HL-60/S4 (cell line): ENCODE measurements around the gene METRN.
"Not testable (repeated sequence)": the region's sequence is repeated elsewhere in the genome, so short reads cannot be mapped to it uniquely, and the experiment has no call there.

Experiments
- in situ Hi-C: fragments of 300-500 bp; cut with MboI; formaldehyde crosslinking; loops from 2 replicates; pipeline ENCODE4 v1.14.3; 2022; ENCODE audit warnings: low sequenced_read_pairs

METRN gene

DNA sequence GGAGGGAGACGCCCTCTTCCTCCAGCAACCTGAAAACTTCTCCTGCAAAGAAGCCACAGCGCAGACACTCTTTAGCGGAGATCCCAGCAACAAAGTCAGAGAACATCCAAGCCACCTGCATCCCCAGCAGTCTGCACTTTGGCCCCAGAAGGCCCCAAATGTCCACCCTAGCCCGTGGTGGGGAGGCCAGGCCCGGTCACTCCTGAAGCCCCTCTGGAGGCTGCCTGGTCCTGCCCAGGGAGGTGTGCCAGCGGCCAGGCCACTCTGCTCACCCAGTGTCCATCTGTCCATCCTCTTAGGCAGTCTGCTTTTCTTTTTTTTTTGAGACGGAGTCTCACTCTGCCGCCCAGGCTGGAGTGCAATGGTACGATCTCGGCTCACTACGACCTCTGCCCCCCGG is 17.4 kb downstream of the METRN start:
- in situ Hi-C loops = no loop called here

DNA sequence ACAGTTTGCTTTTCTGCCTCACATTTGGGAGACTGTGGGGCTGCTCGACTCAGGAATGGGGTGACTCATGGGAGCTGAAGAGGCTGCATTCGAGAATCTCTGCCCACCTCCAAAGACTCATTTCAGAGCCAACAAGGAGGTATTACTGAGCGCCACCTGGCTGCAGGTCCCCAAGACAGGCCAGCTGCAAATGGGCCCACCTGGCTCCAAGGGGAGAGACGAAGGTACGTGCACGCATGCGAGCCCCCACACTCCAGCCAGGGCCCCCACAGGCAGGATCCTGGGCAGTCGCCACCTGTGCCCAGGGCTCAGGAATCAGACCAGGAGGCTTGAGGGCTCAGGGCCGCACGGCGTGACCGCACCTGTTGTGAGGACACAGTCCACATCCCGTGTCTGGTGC is 18.0 kb downstream of the METRN start:
- in situ Hi-C loops = no loop called here

DNA sequence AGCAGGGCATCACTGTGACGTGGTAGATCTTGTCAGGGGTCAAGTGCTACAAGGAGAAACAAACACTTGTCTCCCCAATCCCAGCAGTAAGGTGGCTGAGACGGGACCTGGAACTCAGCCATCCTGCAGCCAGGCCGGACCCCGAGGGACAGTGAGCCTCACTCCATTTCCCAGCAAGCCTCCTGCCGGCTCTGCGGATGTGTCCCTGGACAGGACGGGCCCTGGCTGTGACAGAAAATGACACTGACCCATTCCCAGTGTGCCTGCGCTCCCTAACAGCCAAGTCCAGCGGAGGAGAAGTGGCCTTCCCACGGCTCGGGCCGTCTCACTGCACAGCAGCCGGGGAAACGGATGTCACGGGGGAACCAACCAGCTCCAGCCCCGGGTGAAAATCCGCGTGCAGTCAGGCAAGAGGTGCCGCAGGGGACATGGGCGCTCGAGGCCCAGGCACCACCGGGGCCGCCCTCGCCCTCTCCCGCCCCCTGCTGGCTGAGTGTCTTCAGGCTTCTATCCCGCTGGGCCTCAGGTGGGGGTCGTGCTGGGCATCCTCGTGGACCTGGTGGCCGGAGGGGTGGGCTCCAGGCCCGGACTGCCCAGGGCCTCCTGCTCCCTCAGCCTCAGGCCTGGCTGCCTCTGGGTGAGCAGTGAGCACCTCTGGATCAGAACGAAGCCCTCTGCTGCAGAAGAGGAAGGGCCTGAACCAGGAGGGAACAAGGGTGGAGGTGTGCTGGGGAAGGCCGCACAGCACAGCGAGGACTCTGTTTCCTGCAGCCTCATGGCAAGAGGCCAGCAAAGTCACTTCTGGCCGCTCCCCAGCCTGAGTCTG is 18.7 kb downstream of the METRN start:
- in situ Hi-C loops = no loop called here

DNA sequence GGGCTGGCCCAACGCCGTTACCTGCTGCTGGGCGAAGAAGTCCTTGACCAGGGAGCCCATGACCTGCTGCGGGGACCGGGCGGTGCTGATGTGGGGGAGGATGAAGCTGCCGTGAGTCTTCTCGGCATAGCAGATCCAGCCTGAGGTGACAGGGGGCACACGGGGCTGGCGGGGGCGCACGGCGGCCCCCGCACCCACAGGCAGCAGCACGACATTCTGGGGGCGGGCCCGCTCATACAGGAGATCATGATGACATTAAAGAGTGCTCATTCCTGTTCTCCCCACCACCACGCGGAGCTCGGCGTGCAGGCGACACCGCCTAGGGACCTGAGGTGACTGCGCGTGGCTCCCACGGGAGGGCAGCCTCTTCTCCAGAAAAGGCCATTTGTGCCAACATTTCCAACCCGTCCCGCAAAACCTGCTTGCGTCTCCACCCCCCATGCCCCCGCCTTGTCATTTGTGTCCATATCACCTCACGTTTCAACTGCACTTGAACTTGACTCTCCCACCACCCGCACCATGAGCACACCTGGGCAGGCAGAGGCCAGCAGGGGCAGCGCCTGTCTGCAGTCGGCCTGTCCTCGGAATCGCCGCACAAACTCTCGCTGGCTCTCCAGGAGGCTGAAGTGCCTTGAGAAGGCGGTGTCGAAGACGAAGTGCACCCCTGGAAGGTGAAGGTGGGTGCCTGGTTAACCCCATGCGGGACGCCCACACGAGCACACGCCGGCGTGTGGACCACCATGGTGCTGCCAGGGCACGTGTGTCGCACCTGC is 19.5 kb downstream of the METRN start:
- in situ Hi-C loops = no loop called here

DNA sequence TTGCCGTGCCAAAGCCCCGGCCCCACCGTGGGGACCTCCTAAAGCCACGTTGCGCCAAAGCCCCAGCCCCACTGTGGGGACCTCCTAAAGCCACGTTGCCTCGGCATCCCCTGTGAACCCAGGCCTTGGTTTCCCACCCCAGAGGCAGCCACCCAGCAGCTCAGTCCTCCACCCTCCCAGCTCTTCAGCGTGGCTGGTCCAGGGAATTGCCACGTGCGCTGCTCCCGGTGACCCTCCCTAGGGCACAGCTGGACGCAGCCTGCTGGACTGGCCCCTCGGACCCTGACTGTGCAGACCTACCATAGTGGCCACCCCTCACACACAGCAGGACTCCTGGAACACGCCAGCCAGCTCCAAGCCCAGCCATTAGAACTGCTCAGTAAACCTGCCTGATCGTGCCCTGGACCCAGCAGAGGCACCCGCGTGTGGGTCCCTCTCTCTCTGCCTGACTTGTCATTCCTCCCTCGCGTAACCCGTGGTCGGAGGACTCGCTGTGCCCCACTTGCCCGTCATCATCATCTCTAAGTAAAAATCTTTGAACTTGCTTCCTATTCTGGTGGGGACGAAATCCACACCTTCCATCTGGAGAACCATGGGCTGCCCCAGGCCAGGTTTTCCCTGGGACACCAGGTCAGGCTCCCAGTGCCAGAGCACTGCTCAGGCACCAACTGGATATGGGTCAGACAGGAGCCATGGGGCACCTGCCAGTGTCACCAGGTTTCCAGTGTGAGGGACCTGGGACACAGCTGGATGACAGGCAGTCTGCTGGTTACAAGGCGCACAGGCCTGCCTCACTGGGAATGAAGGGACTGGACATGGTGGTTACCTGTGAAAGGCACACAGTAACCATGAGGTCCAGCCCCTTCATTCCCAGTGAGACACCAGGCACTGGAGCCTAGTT is 20.3 kb downstream of the METRN start:
- in situ Hi-C loops = no loop called here

DNA sequence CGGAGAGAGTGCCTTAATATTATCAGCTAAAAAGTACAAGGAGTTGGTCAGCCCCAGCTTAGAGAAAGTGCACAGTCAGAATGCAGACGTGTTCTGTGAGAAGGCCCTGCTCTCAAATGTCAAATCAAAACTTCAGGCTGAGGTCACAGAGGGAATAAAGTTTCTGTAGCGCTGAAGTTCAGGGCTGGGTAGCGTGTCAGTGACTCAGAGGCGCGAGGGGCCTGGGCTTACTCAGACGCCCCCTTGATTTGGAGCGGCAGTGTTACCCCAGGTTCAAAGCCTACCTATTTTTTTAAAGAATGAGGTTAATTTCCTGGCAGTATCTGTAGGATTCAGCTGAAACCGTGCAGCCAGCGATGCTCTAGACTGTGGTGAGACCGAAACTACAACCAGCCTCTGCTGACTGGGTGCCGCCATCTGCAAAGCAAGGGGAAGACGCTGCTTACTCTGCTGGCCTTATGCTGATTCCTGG is 21.1 kb downstream of the METRN start:
- in situ Hi-C loops = no loop called here

DNA sequence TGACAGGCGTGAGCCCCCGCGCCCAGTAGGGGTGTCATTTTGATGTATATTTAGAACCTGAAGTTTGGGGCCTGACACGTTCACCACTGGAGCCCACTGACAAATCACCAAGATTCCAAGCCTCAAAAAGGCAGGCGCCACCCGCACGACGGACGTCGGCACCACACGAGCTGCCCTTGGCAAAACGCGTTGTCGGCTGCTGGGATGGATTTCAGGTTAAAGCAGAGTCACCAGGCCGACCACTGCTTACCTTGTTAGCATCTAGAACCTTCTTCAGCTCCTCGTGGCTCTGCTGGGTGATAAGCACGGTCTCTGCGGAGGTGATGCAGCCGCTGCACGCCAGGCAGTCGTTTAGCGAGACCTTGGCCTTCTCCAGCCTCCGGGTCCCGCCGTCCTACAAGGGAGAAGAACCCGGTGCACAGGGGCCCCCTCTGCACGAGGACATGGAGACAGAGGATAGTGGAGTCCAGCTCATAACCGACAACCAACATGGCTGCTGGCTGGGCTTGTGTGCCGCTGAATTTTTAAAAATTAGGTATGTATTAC is 22.1 kb downstream of the METRN start:
- in situ Hi-C loops = no loop called here

DNA sequence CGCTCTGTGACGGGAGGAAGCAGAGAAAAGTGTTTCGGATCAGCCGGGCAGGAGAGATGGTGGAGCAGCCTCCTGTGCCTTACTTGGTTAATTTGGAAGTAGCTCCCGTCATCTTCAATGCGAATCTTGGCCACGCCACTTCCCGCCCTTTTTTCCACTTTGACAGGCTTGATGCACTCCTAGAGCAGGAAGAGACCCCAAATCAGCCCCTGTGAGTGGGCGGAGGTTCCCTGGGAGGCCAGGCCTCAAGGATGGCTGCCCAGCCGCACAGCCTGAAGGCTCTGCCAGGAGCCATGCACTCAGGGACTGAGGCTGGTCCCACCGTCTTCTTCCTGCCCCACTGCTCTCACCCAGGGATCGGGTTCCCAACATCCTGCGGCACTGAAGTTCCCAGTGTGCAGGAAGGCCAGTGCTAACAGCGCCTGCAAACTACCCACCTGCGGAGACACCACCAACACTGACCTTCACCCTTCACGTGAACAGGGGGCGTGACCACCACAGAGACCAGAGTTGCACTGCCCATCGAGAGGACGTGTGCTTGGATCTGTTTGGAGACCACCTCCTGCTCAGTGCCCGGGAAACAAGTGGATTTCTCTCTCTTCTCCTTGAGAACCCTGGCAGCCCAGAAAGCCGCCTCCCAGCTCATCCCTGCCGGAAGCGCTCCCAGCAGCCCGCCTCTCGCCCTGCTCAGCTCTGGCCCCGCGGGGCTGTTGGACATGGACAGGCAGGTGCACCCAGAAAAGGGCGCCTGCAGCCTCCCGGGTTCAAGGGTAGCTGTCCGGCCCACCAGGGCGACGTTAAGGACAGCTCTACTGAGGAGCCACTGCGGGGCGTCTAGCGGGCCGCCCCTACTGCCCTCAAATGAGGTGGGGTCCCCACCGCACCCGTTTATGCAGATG is 24.9 kb downstream of the METRN start:
- in situ Hi-C loops = no loop called here

DNA sequence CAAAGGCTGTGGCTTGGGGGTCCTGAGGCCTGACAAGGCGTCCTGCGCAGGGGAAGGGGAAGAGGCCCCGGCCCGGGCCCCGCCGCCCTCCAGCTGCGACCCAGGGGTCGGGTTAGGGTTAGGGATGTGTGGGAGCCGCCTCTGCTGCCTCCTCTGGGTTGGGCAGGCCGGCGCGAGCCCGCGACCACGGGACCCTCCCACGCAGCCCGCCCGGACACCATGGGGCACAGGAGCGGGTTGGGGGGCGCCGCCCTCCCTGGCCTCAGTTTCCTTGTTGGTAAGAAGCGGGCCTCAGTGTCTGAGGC is 25.5 kb downstream of the METRN start:
- in situ Hi-C loops = no loop called here

DNA sequence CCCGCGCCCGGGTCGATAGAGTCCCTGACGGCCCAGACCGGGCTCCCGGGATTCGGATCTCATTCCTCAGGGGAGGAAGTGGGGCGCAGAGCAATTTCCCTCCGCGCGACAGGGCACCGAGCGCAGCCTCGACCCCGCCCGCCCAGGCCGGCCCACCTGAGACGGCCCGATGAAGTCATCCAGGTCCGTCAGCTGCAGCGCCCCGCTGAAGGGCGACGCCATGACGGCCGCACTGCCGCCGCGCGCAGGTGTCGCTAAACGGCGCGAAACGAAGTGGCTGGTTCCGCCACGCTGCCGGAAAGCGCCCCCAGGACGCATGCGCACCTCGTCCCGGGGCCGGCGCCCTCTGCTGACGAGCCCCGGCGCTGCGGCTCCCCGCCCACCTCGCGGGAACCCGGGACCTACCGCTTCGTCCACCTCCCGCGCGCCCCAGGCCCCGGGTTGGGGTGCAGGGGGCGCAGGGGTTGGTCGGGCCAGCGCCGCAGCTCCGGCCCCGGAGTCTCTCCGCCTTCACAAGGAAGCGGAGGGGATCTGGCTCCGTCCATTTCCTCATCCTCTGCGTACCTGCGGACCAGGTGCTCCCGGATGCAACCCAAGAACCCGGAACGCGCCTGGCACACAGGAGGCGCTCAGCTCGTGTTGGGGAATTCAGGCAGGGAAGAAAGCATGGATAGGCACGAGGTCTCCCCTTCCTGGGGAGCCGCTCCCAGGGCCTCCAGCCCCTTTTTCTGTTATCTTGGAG is 26.0 kb downstream of the METRN start, which contains the start of gene CIAO3:
Gene CIAO3 (minus strand): TSS at position 234 of the 742 bp plus-strand sequence. CDS start 12 bp downstream, at position 222.
- in situ Hi-C loops = no loop called here

DNA sequence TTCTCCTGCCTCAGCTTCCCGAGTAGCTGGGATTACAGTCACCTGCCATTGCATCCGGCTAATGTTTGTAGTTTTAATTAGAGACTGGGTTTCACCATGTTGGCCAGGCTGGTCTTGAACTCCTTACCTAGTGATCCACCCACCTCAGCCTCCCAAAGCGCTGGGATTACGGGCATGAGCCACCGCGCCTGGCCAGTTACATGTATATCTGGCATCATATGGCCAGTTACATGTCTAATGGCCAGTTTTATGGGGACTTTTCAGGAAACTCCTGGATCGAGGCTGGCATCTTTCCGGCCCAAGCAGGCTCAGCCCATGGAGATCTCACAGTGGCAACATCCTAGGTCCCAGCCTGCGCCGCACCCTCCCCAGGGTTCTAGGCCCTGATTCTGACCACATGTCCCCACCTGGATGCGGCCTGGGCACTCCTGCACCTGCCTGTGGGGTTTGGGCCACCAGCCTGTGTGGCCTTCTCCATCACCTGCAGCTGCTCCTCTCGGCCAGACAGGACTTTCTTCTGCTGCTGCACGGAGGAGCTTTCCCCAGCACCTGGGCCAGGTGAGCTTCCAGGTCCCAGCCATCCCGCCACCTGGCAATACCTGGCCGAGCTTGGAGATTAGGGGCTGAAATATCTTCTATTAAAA is 27.2 kb downstream of the METRN start:
- in situ Hi-C loops = no loop called here

DNA sequence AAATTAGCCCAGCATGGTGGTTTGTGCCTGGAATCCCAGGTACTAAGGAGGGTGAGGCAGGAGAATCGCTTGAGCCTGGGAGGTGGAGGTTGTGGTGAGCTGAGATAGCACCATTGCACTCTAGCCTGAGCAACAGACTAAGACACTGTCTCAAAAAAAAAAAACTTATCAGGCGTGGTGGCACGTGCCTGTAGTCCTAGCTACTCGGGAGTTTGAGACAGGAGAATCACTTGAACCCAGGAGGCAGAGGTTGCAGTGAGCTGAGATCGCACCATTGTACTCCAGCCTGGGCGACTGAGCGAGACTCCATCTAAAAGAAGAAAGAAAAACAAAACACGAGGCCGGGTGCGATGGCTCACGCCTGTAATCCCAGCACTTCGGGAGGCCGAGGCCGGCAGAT is 28.0 kb downstream of the METRN start:
- in situ Hi-C loops = not testable (repeated sequence)

DNA sequence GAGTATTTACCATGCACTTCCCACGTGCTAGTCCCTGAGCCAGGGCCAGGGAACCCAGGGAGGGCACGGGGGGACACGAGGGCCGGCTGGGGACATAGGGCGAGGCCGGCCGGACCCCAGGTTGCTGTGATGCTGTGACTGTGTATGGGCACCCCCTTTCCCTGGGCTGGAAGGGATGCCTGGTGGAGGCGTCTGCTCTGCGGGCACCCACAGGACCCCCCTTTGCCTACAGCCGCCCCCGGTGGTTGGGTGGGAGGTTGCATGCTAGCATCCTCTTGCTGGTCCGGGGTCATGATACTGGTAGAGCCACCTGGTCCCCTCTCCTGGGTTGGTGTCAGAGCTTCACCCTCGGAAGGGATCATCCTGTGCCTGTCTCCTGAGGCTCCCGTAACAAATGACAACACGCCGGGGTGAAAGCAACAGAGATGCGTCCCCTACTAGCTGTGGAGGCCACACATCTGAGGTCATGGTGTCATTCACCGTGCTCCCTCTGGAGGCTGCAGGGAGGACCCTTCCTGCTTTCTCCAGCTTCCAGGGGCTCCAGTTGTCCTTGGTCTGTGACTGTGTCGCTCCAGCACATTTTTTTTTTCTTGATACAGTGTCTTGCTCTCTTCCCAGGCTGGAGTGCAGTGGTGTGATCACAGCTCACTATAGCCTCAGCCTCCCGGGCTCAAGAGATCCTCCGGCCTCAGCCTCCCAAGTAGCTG is 29.0 kb downstream of the METRN start:
- in situ Hi-C loops = no loop called here

DNA sequence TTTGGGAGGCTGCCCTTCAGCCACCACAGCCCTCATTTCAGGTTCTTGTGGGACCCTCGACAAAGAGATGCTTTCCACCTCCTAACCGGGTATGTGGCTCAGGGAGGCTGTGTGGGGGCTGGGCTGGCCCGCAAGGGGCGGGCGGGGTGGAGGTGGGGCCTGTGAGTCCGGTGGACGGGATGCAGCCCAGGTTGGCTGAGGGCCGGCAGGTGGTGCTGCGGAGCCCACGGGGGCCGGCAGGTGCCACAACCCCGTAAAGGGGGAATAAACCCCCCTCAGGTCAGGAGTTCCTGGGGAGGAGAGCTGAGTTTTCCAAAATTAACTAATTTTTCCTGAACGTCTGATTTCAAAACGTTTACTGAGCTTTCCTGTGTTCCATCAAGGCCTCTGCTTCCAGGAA is 30.8 kb downstream of the METRN start:
- in situ Hi-C loops = no loop called here

DNA sequence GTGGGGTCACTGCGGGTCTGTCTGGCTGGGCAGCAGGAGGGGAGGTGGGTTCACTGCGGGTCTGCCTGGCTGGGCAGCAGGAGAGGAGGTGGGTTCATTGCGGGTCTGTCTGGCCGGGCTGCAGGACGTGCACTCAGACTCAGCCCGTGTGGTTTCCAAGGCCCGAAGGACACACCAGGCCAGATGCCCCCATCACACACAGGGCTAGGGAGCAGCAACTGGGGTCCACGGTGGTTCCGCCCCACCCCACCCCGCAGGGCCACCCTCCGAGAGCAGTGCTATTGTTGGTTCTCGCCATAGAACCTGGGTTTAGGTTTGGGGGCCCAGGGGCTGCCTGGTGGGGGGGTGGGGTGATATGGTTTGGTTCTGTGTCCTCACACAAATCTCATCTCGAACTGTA is 31.7 kb downstream of the METRN start:
- in situ Hi-C loops = no loop called here

DNA sequence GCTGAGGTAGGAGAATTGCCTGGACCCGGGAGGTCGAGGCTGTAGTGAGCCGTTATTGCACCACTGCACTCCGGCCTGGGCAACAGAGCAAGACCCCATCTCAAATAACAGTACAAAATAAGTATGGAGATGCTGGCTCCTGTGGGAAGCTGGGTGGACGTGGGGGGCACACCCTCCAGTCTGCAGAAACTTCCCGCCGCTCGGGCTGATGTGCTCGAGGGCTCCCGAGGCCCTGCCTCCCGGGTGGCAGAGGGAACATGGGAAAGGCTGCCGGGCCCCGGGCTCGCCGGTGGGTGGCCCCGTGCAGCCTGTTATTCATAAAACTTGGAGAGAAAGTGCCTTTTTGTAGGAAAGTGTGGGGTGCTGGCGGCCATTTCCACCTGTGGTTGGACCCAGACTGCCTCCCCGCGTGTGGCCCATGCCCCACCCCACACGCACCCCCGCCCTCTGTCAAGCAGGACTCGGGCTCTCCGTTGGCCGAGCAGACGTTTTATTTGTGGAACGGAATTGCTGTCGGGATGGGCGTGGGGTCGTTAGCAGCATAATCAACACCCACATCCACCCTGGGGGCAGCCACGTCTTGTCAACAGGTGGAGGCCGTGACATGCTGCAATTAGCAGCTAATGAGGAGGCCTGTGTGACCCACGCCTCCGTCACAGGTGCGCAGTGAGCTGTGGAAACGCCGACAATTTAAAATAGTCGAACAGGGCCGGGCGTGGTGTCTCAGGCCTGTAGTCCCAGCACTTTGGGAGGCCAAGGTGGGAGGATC is 33.2 kb downstream of the METRN start:
- in situ Hi-C loops = no loop called here

DNA sequence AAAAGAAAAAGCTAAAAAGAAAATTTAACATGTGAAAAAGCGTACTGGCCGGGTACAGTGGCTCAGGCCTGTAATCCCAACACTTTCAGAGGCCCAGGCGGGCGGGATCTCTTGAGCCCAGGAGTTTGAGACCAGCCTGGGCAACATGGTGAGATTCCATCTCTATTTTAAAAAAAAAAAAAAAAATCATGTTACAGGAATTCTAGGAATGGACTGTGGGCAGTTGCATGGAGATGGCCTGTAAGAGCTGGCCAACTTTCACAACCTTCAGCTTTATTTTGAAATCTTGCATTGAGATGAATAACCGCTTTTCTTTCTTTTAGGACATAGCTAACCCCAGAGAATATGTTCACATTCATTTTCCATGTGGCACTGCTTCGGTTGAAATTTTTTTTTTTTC is 34.1 kb downstream of the METRN start:
- in situ Hi-C loops = no loop called here
